Panc1 (cell line): ENCODE data around the gene AADACL2. TPM values are rescaled to one million over a fixed set of nuclear protein-coding genes. Genes with fewer than 3 reads are reported as not detected.

ENCODE experiments used
- ATAC-seq: fragments of 200-7000 bp; cut with Tn5 transposase; 2 replicates; pipeline ENCODE4 v1.9.1; 2020; ENCODE audit warnings: mild to moderate bottlenecking, moderate library complexity
- BruUV-seq: library from RNA; stranded (reverse); fragments of 400-500 nt; replicated peaks from 2 replicates; lab custom pipeline; 2021; lab: Mats Ljungman, UMichigan
- CTCF ChIA-PET: fragments of 300-600 bp; sonication (Branson Sonifier 250); formaldehyde crosslinking; loops from one replicate; lab custom pipeline; 2022; ENCODE audit warnings: antibody characterized with exemption; lab: Charles Lee
- POLR2A ChIA-PET: fragments of 300-600 bp; sonication (Branson Sonifier 250); formaldehyde crosslinking; loops from one replicate; lab custom pipeline; 2022; ENCODE audit warnings: antibody characterized with exemption; lab: Charles Lee
- DNase-seq: peaks from one replicate; pipeline ENCODE4 v3.0.0-alpha.2; 2010; ENCODE audit warnings: low read depth, low spot score
- H3K27ac ChIP-seq: 2 replicates; pipeline ENCODE4 v1.5.1; 2011; ENCODE audit warnings: mild to moderate bottlenecking, low read length, inconsistent platforms
- H3K27me3 ChIP-seq: fragments of 200-500 bp; sonication (Bioruptor generic); 2 replicates; pipeline ENCODE4 v1.6.0; 2014; ENCODE audit warnings: low read length, inconsistent platforms; ENCODE audit not compliant: control insufficient read depth, insufficient read depth
- H3K36me3 ChIP-seq: fragments of 200-500 bp; sonication (Bioruptor generic); 2 replicates; pipeline ENCODE4 v1.5.1; 2014; ENCODE audit warnings: inconsistent platforms, mild to moderate bottlenecking, low read length, moderate library complexity; ENCODE audit not compliant: control insufficient read depth, insufficient read depth
- H3K4me1 ChIP-seq: 2 replicates; pipeline ENCODE4 v1.5.1; 2011; ENCODE audit warnings: inconsistent platforms, mild to moderate bottlenecking, low read length, moderate library complexity; ENCODE audit not compliant: control insufficient read depth, insufficient read depth
- H3K4me3 ChIP-seq, 2 experiments: 2 replicates each; pipeline ENCODE4 v1.5.1; 2011 to 2012; ENCODE audit warnings: low read depth in 2 of 2, low read length in 2 of 2, mild to moderate bottlenecking in 2 of 2, inconsistent platforms in 1 of 2, moderate library complexity in 1 of 2
- H3K9me3 ChIP-seq: fragments of 200-500 bp; sonication (Bioruptor generic); 2 replicates; pipeline ENCODE4 v1.5.1; 2014; ENCODE audit warnings: low read depth, mild to moderate bottlenecking, inconsistent platforms, low read length, moderate library complexity; ENCODE audit not compliant: control insufficient read depth, insufficient read depth
- CTCF ChIP-seq: fragments of 450-650 bp; IDR thresholded peaks from 2 replicates; pipeline ENCODE4 v1.5.1; 2017; ENCODE audit warnings: mild to moderate bottlenecking
- POLR2AphosphoS5 ChIP-seq: IDR thresholded peaks from 2 replicates; pipeline ENCODE4 v1.6.1; 2012; ENCODE audit warnings: mild to moderate bottlenecking, low read depth, low read length, moderate library complexity
- REST ChIP-seq, 2 experiments: IDR thresholded peaks; 2 replicates each; pipeline ENCODE4 v1.6.1; 2011 to 2012; ENCODE audit warnings: low read depth in 2 of 2, control low read depth in 1 of 2, low read length in 1 of 2, mild to moderate bottlenecking in 1 of 2, moderate library complexity in 1 of 2; ENCODE audit not compliant: insufficient read depth in 1 of 2
- SIN3A ChIP-seq: IDR thresholded peaks from 2 replicates; pipeline ENCODE4 v1.6.1; 2012; ENCODE audit warnings: low read depth, mild to moderate bottlenecking, low read length, moderate library complexity, borderline replicate concordance; ENCODE audit not compliant: insufficient read depth
- TCF7L2 ChIP-seq: IDR thresholded peaks from 2 replicates; pipeline ENCODE4 v1.6.1; 2011; ENCODE audit warnings: mild to moderate bottlenecking, low read depth, low read length, inconsistent platforms
- in situ Hi-C: cut with HindIII; loops from 2 replicates; pipeline ENCODE4 v1.10.0; 2016; ENCODE audit warnings: low sequenced_read_pairs, low pct_unique_long_range_greater_than_20kb
- intact Hi-C: fragments of 100-400 bp; cut with micrococcal nuclease; formaldehyde crosslinking; loops from one replicate; pipeline ENCODE4 v1.10.0; 2022; ENCODE audit not compliant: unreplicated experiment
- total RNA-seq: library from RNA; stranded (reverse); gene quantifications from one replicate; pipeline ENCODE4 v1.2.1, GENCODE V29; 2021; ENCODE audit not compliant: unreplicated experiment

The AADACL2 gene
- total RNA-seq, 1 experiment from 2014 or later, result not detected

DNA sequence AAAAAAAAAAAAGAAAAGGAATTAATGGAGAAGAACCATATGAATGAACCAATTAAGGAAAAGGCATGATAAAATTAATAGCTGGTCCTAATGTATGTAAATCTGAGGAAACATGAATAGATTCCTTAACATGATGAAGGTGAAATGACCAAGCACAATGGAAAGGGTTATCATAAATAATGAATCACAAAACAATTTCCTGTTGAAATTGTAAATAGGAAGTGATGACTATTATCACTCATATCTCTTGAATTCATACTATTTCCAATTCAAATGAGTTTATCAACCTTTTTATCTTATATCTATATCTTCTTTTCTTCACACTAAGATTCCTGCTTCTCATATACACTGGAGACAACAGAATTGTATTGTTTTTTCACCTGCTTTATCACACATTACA, 32.0 kb downstream of the AADACL2 start:
- intact Hi-C loops, result no loop called here
- TF ChIP-seq CTCF, result no peak
- TF ChIP-seq POLR2AphosphoS5, result no peak
- TF ChIP-seq REST (IDR thresholded peaks at IDR 0.05; ENCODE audit: insufficient read depth in 1 of 2, low read depth in 2 of 2, low read length in 1 of 2), result no peak
- no peak for TF ChIP-seq TCF7L2
- TF ChIP-seq SIN3A, result no peak
- ATAC-seq, result no peak
- CTCF ChIA-PET, result no interaction called here
- DNase-seq, result no peak
- BruUV-seq, result no TSS peak
- Histone ChIP-seq H3K9me3 (no peaks in the 10 kb centered on the region), H3K27ac (no peak overlapping the region), H3K27me3 (no peaks in the 10 kb centered on the region), H3K36me3 (no peaks in the 10 kb centered on the region), H3K4me1 (no peaks in the 10 kb centered on the region), H3K4me3 (no peak overlapping the region)
- in situ Hi-C loops, result no loop called here
- POLR2A ChIA-PET, result interaction anchor here (0.7 kb wide), 2 partner anchors 103 to 1143 kb away, joined by 6 to 8 read pairs; no protein-coding TSS in a partner anchor

DNA sequence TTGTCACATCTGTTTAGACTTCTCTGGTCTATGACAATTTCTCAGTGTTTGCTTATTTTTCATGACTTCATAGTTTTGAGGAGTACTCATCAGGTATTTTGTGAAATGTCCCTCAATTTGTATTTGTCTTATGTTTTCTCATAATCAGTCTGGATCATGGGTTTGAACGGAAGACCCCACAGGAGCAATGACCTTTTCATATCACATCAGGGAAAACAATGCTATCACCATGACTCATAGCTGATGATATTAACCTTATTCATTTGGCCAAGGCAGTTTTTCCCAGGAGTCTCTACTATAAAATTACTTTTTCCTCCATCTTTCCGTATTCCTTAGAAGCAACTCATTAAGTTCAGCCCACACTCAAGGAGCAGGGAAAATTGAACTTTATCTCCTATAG, 32.7 kb downstream of the AADACL2 start:
- H3K4me1 ChIP-seq, result no peaks in the 10 kb centered on the region
- DNase-seq (no peak), ATAC-seq (no peak)
- H3K4me3 ChIP-seq, result no peak overlapping the region
- in situ Hi-C loops (no loop called here), intact Hi-C loops (no loop called here)
- no peak for TF ChIP-seq SIN3A
- no peak for TF ChIP-seq REST (IDR thresholded peaks at IDR 0.05; ENCODE audit: insufficient read depth in 1 of 2, low read depth in 2 of 2, low read length in 1 of 2)
- no peak for TF ChIP-seq POLR2AphosphoS5
- no peak for TF ChIP-seq CTCF
- no peak for TF ChIP-seq TCF7L2
- H3K27ac ChIP-seq, result no peak overlapping the region
- no peaks in the 10 kb centered on the region for H3K36me3 ChIP-seq
- POLR2A ChIA-PET, result no interaction called here
- no peaks in the 10 kb centered on the region for H3K9me3 ChIP-seq
- no TSS peak for BruUV-seq
- H3K27me3 ChIP-seq, result no peaks in the 10 kb centered on the region
- CTCF ChIA-PET, result no interaction called here
